Fibroblast of gingiva (primary cell): Measurements from ENCODE around the gene CCNI2.

Source experiments
- DNase-seq: peaks from one replicate; pipeline ENCODE4 v3.0.0-alpha.2; 2011; ENCODE audit warnings: low read depth

The CCNI2 gene

GRCh38 chr5:132765311-132766019 lies 18.2 kb downstream of the CCNI2 start:
- DNase-seq: no peak

GRCh38 chr5:132766020-132766805 lies 19.0 kb downstream of the CCNI2 start:
- no peak for DNase-seq

GRCh38 chr5:132766806-132767055 lies 19.5 kb downstream of the CCNI2 start:
- no peak for DNase-seq

- no peak for DNase-seq
These were observed 19.9 kb downstream of the CCNI2 start for GRCh38 chr5:132767150-132767549.

GRCh38 chr5:132768485-132768868 lies 21.3 kb downstream of the CCNI2 start:
- no peak for DNase-seq

- peak; percentile 84 for DNase-seq
These were observed 23.4 kb downstream of the CCNI2 start for GRCh38 chr5:132770476-132771159.

- DNase-seq: peak; percentile 48
These were observed 24.3 kb downstream of the CCNI2 start for GRCh38 chr5:132771503-132771998.

- DNase-seq: no peak
These were observed 25.3 kb downstream of the CCNI2 start for GRCh38 chr5:132772291-132773070.

GRCh38 chr5:132773114-132773513 lies 25.9 kb downstream of the CCNI2 start:
- DNase-seq: no peak

GRCh38 chr5:132773601-132774355 lies 26.6 kb downstream of the CCNI2 start:
- DNase-seq: no peak

- no peak for DNase-seq
These were observed 27.2 kb downstream of the CCNI2 start for GRCh38 chr5:132774406-132774805.

- DNase-seq: no peak
These were observed 27.7 kb downstream of the CCNI2 start for GRCh38 chr5:132774896-132775295.

GRCh38 chr5:132775476-132775961 lies 28.3 kb downstream of the CCNI2 start:
- no peak for DNase-seq

- no peak for DNase-seq
These were observed 29.1 kb downstream of the CCNI2 start for GRCh38 chr5:132776131-132776937.

- DNase-seq: no peak
These were observed 29.6 kb downstream of the CCNI2 start for GRCh38 chr5:132776938-132777208.

- DNase-seq: peak; percentile 55
These were observed 30.2 kb downstream of the CCNI2 start, which contains the start of gene SEPTIN8 for GRCh38 chr5:132777209-132778069. Gene SEPTIN8, minus strand, starts transcription at chr5:132777239. Its CDS starts 102 bp downstream, at chr5:132777137.

GRCh38 chr5:132778129-132778528 lies 30.9 kb downstream of the CCNI2 start:
- DNase-seq: no peak

- DNase-seq: no peak
These were observed 31.6 kb downstream of the CCNI2 start for GRCh38 chr5:132778856-132779255.

GRCh38 chr5:132779961-132780360 lies 32.7 kb downstream of the CCNI2 start:
- no peak for DNase-seq

- no peak for DNase-seq
These were observed 33.4 kb downstream of the CCNI2 start for GRCh38 chr5:132780577-132780976.
